H9 (cell line): ENCODE results near the gene TNFAIP2. TPM values are rescaled to one million over a fixed set of nuclear protein-coding genes. Genes with fewer than 3 reads are reported as not detected.
A peak's percentile ranks its signal among the peaks of the same experiment; 100 is the strongest.

Experiments used
- DNase-seq: peaks from one replicate; pipeline ENCODE4 v3.0.0-alpha.2; 2017
- H2AFZ ChIP-seq: one replicate; pipeline ENCODE4 v1.6.1; 2013; ENCODE audit warnings: mild to moderate bottlenecking, low read length, control low read depth, moderate library complexity
- H2AK5ac ChIP-seq: 2 replicates; pipeline ENCODE4 v1.6.1; 2013; ENCODE audit warnings: low read length, control low read depth, mixed read lengths; ENCODE audit not compliant: insufficient read length
- H2BK120ac ChIP-seq: one replicate; pipeline ENCODE4 v1.6.1; 2013; ENCODE audit warnings: low read depth, mild to moderate bottlenecking, low read length, control low read depth, inconsistent platforms; ENCODE audit not compliant: poor library complexity, severe bottlenecking
- H2BK12ac ChIP-seq: 2 replicates; pipeline ENCODE4 v1.6.1; 2013; ENCODE audit warnings: low read length, control low read depth, mixed read lengths, low read depth; ENCODE audit not compliant: insufficient read length
- H2BK15ac ChIP-seq: 2 replicates; pipeline ENCODE4 v1.6.1; 2013; ENCODE audit warnings: low read depth, low read length, control low read depth
- H2BK20ac ChIP-seq: one replicate; pipeline ENCODE4 v1.6.1; 2013; ENCODE audit warnings: low read depth, mild to moderate bottlenecking, low read length, control low read depth, inconsistent platforms; ENCODE audit not compliant: poor library complexity, severe bottlenecking
- H2BK5ac ChIP-seq: 2 replicates; pipeline ENCODE4 v1.6.1; 2013; ENCODE audit warnings: low read length, control low read depth, mixed read lengths; ENCODE audit not compliant: insufficient read length
- H3K14ac ChIP-seq: 2 replicates; pipeline ENCODE4 v1.6.1; 2013; ENCODE audit warnings: low read length, control low read depth; ENCODE audit not compliant: insufficient read depth
- H3K18ac ChIP-seq: 2 replicates; pipeline ENCODE4 v1.6.1; 2013; ENCODE audit warnings: low read depth, mild to moderate bottlenecking, mixed read lengths, low read length, control low read depth; ENCODE audit not compliant: insufficient read length
- H3K23ac ChIP-seq: 2 replicates; pipeline ENCODE4 v1.6.1; 2013; ENCODE audit warnings: low read length, control low read depth, mixed read lengths, low read depth; ENCODE audit not compliant: insufficient read length
- H3K23me2 ChIP-seq: 2 replicates; pipeline ENCODE4 v1.6.1; 2013; ENCODE audit warnings: low read depth, mild to moderate bottlenecking, mixed read lengths, low read length, control low read depth; ENCODE audit not compliant: insufficient read length, poor library complexity, severe bottlenecking
- H3K27ac ChIP-seq: 2 replicates; pipeline ENCODE4 v1.5.1; 2013; ENCODE audit warnings: low read length, control low read depth, mixed read lengths, low read depth; ENCODE audit not compliant: insufficient read length
- H3K27me3 ChIP-seq: 2 replicates; pipeline ENCODE4 v1.6.1; 2013; ENCODE audit warnings: low read length, control low read depth, inconsistent platforms; ENCODE audit not compliant: insufficient read depth
- H3K4ac ChIP-seq: 2 replicates; pipeline ENCODE4 v1.6.1; 2013; ENCODE audit warnings: low read depth, mild to moderate bottlenecking, control low read depth, inconsistent platforms, low read length, moderate library complexity
- H3K4me1 ChIP-seq: 2 replicates; pipeline ENCODE4 v1.6.1; 2013; ENCODE audit warnings: low read length, control low read depth, inconsistent platforms; ENCODE audit not compliant: insufficient read depth
- H3K4me2 ChIP-seq: 2 replicates; pipeline ENCODE4 v1.6.1; 2013; ENCODE audit warnings: low read length, control low read depth, mixed read lengths; ENCODE audit not compliant: insufficient read length, insufficient read depth
- H3K56ac ChIP-seq: 2 replicates; pipeline ENCODE4 v1.6.1; 2013; ENCODE audit warnings: low read depth, mild to moderate bottlenecking, mixed read lengths, low read length, control low read depth; ENCODE audit not compliant: insufficient read length
- H3K79me1 ChIP-seq: 2 replicates; pipeline ENCODE4 v1.6.1; 2013; ENCODE audit warnings: low read depth, mild to moderate bottlenecking, moderate library complexity, low read length, control low read depth, inconsistent platforms; ENCODE audit not compliant: insufficient read depth, poor library complexity, severe bottlenecking
- H3K79me2 ChIP-seq: 2 replicates; pipeline ENCODE4 v1.6.1; 2013; ENCODE audit warnings: low read length, control low read depth, inconsistent platforms; ENCODE audit not compliant: insufficient read depth
- H3K9ac ChIP-seq: 2 replicates; pipeline ENCODE4 v1.6.1; 2013; ENCODE audit warnings: low read length, control low read depth, mixed read lengths; ENCODE audit not compliant: insufficient read length; ENCODE audit errors: extremely low read depth
- H3K9me3 ChIP-seq: one replicate; pipeline ENCODE4 v1.6.1; 2013; ENCODE audit warnings: low read depth, low read length, inconsistent platforms; ENCODE audit not compliant: control insufficient read depth
- H3T11ph ChIP-seq: one replicate; pipeline ENCODE4 v1.6.1; 2013; ENCODE audit warnings: mild to moderate bottlenecking, low read length, control low read depth, inconsistent platforms
- H4K20me1 ChIP-seq: one replicate; pipeline ENCODE4 v1.6.1; 2013; ENCODE audit not compliant: control insufficient read depth, insufficient read length, insufficient read depth
- H4K5ac ChIP-seq: 2 replicates; pipeline ENCODE4 v1.6.1; 2013; ENCODE audit warnings: low read depth, mild to moderate bottlenecking, mixed read lengths, low read length, control low read depth; ENCODE audit not compliant: insufficient read length
- H4K8ac ChIP-seq: replicated peaks from 2 replicates; pipeline ENCODE4 v1.6.1; 2013; ENCODE audit warnings: low read length, control low read depth, mixed read lengths, low read depth; ENCODE audit not compliant: insufficient read length
- H4K91ac ChIP-seq: 2 replicates; pipeline ENCODE4 v1.6.1; 2013; ENCODE audit warnings: low read depth, mild to moderate bottlenecking, moderate library complexity, mixed read lengths, low read length, control low read depth; ENCODE audit not compliant: insufficient read length
- H3K27ac Mint-ChIP-seq, 3 experiments: 2 replicates in 2 of 3; 3 replicates in 1 of 3; pipeline ENCODE4 v1.8.0; 2020 to 2021; ENCODE audit warnings: mixed read lengths in 3 of 3, mild to moderate bottlenecking in 1 of 3, moderate library complexity in 1 of 3
- H3K27me3 Mint-ChIP-seq: 2 replicates; pipeline ENCODE4 v1.8.0; 2021; ENCODE audit warnings: low read depth, mild to moderate bottlenecking, moderate library complexity, mixed read lengths
- H3K36me3 Mint-ChIP-seq, 3 experiments: 2 replicates in 2 of 3; 3 replicates in 1 of 3; pipeline ENCODE4 v1.8.0; 2020 to 2021; ENCODE audit warnings: low read depth in 3 of 3, mixed read lengths in 3 of 3; ENCODE audit not compliant: insufficient read depth in 1 of 3
- H3K4me1 Mint-ChIP-seq, 2 experiments: 2 replicates each; pipeline ENCODE4 v1.8.0; 2020; ENCODE audit warnings: mixed read lengths in 2 of 2
- H3K4me3 Mint-ChIP-seq, 2 experiments: 2 replicates in 1 of 2; 3 replicates in 1 of 2; pipeline ENCODE4 v1.8.0; 2020 to 2021; ENCODE audit warnings: mild to moderate bottlenecking in 2 of 2, mixed read lengths in 2 of 2, moderate library complexity in 1 of 2
- H3K9me3 Mint-ChIP-seq, 2 experiments: 2 replicates in 1 of 2; 3 replicates in 1 of 2; pipeline ENCODE4 v1.8.0; 2020; ENCODE audit warnings: mild to moderate bottlenecking in 2 of 2, mixed read lengths in 2 of 2, moderate library complexity in 1 of 2
- WGBS: extraction: QIAGEN DNeasy Blood & Tissue Kit; methylation state at CpG from one replicate; pipeline ENCODE4 v1.1.7; 2013; ENCODE audit warnings: missing lambda C conversion rate, low lambda C conversion rate, mixed read lengths; ENCODE audit not compliant: insufficient read length; ENCODE audit errors: extremely low coverage; 5-methylcytosine and 5-hydroxymethylcytosine counted together
- total RNA-seq: library from RNA; stranded (reverse); gene quantifications from 2 replicates; pipeline ENCODE4 v1.2.1, GENCODE V29; 2021
- TF ChIP-seq, protein P1 (sequence below): fragments of 200-600 bp; sonication (generic); conservative IDR thresholded peaks from 3 replicates; pipeline ENCODE4 v1.8.0; 2021; ENCODE audit warnings: antibody characterized with exemption, mild to moderate bottlenecking

The TNFAIP2 gene
- total RNA-seq, 1 experiment from 2014 or later: 29.3 TPM

DNA sequence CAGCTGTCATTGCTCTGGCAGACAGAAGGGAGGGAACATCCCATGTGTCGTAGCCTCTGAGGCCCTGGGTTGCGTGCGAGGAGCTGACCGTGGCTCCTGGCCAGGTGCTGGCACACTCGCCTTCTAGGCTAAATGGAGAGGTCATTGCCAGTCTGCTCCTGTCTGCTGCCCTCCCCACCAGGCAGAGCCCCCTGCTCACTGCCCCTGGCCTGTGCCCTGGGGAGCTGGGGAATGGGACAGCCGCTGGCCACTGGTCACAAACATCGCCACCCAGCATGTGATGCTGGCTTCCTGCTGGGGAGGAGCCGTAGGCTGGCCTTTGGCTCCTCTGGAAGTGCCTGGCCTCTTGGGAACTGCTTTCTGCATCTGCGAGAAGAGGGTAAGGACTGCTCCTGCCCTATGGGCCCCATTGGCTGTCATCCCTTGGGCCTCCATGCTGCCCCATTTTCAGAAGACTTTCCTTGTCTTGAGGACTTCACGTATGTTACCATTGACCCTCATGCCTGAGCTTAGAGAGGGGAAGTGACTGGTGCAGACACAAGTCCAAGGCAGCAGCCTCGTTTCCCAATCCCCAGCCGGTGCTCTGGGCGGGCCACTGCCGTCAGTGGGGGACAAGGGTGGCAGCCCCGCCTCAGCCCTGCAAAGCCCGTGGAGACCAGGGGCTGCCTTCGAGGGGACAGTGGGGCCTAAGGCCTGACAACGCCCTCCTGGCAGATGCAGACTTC is 2.0 kb upstream of the TNFAIP2 start:
- Histone ChIP-seq H2BK12ac (no peak overlapping the region), H3K4me2 (no peak overlapping the region), H3K23me2 (no peaks in the 10 kb centered on the region), H2BK15ac (no peak overlapping the region), H3K79me2 (no peaks in the 10 kb centered on the region), H3K18ac (no peak overlapping the region), H3K4ac (no peak overlapping the region), H2AK5ac (no peak overlapping the region), H2BK20ac (no peak overlapping the region), H3K56ac (no peak overlapping the region), H3K4me1 (peaks cover 4% of the 10 kb centered on the region; the same call in 1 of the 2 replicates), H3T11ph (no peak overlapping the region), H4K5ac (no peak overlapping the region), H2AFZ (no peak overlapping the region), H4K20me1 (peaks cover 5% of the 10 kb centered on the region), H3K27me3 (no peaks in the 10 kb centered on the region), H3K79me1 (no peaks in the 10 kb centered on the region), H3K27ac (no peak overlapping the region), H4K91ac (no peak overlapping the region), H3K14ac (no peak overlapping the region; the same call in 1 of the 2 replicates), H2BK5ac (no peak overlapping the region), H3K9ac (no peak overlapping the region), H2BK120ac (no peak overlapping the region), H4K8ac (no peak overlapping the region), H3K23ac (no peak overlapping the region), H3K9me3 (no peaks in the 10 kb centered on the region)
- no peak overlapping the region for H3K27ac Mint-ChIP-seq
- peaks cover 0 to 3% (median 0%) of the 10 kb centered on the region in 3 experiments; a peak in 2 of 7 replicates for H3K36me3 Mint-ChIP-seq
- DNase-seq: peak; percentile 53
- no peaks in the 10 kb centered on the region for H3K9me3 Mint-ChIP-seq
- H3K4me1 Mint-ChIP-seq: peaks cover 17 to 21% of the 10 kb centered on the region in 2 experiments
- H3K27me3 Mint-ChIP-seq: peaks cover 26% of the 10 kb centered on the region
- no peak overlapping the region for H3K4me3 Mint-ChIP-seq
- WGBS: no CpG with 5 or more reads among the region's 18 CpGs
- TF ChIP-seq, protein P1, sequence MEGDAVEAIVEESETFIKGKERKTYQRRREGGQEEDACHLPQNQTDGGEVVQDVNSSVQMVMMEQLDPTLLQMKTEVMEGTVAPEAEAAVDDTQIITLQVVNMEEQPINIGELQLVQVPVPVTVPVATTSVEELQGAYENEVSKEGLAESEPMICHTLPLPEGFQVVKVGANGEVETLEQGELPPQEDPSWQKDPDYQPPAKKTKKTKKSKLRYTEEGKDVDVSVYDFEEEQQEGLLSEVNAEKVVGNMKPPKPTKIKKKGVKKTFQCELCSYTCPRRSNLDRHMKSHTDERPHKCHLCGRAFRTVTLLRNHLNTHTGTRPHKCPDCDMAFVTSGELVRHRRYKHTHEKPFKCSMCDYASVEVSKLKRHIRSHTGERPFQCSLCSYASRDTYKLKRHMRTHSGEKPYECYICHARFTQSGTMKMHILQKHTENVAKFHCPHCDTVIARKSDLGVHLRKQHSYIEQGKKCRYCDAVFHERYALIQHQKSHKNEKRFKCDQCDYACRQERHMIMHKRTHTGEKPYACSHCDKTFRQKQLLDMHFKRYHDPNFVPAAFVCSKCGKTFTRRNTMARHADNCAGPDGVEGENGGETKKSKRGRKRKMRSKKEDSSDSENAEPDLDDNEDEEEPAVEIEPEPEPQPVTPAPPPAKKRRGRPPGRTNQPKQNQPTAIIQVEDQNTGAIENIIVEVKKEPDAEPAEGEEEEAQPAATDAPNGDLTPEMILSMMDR: no peak
